ENCODE results near the gene WDR89.
"Not testable (repeated sequence)": the region's sequence is repeated elsewhere in the genome, so short reads cannot be mapped to it uniquely, and the experiment has no call there.

Gene WDR89

DNA sequence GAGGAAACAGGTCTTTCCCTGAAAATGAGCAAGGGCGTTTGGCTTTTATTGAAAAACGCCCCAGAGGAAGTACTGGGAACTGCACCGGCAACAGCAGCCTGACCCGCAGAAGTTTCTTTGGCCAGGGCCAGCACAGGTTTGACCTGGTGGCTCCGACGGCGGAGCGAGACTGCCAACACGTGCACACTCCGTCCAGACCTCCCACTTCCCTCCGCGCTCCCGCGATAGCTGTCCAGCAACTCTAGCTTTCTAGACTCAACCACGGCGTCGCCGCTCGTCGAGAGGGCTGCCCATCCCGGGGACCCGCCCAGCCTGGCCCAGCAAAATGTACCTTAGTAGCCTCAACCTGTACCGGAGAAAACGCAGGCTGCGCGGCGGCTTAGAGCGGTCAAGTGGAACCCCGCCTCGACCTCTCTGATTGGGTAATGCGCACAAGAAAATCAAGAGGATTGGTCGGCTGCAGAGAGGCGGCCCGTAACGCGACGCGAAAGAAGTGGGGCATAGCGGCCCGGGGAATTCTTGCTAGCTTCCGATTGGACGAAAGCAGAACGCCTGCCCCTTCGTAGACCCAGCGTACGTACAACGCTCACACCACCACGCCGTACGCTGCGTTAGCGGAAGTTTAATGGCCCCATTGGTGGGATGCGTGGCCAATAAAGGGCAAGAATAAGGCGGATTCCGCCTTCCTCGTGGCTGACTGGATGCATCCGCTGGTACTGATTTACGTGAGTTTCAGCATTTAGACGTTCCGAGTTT, at the start of gene WDR89:
Gene WDR89, minus strand, starts transcription at position 399 of the 756 bp plus-strand sequence. CDS start 41,929 bp downstream, outside the sequence.
- DNase-seq (ENCODE audit: low read depth in 3 of 3, low spot score in 1 of 3), result peak; percentile 84 to 93 (median 90)

- no peak for DNase-seq (ENCODE audit: low read depth in 3 of 3, low spot score in 1 of 3)
Measured at GRCh38 chr14:63689132-63689531, 47.5 kb upstream of the WDR89 start.

DNA sequence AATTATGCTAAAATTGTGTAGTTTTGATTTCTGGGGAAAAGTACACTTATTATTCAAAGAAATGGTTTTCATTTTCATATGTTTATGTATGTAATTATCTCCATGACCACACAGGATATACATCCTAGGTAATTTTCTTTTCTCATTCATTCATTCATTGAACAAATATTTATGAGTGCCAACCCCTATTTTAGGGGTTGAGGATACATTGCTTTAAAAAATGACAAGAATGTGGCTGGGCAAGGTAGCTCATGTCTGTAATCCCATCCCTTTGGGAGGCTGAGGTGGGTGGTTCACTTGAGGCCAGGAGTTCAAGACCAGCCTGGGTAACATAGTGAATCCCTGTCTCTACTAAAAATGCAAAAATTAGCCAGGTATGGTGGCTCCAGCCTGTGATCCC, 45.3 kb upstream of the WDR89 start:
- DNase-seq (ENCODE audit: low read depth in 3 of 3, low spot score in 1 of 3), result no peak

DNA sequence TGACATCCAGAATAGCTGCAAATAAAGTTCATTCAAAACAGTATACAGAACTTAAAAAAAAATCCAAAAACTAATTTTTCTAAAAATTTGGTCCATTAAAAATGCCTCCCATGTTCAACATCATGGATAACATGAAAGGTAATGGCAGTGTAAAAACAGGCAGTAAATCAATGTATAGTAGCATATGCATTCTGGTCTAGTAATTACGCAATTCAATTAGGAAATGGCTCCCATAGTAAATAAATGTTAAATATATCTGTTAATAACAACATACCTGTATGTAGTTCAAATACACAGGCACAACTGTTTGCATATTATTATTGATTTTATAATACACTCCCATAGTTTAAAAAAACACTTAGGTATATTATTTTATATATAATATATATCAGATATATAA, 43.7 kb upstream of the WDR89 start:
- no peak for DNase-seq (ENCODE audit: low read depth in 3 of 3, low spot score in 1 of 3)

- DNase-seq (ENCODE audit: low read depth in 3 of 3, low spot score in 1 of 3), result no peak
Measured at GRCh38 chr14:63682727-63683593, 41.3 kb upstream of the WDR89 start.

DNA sequence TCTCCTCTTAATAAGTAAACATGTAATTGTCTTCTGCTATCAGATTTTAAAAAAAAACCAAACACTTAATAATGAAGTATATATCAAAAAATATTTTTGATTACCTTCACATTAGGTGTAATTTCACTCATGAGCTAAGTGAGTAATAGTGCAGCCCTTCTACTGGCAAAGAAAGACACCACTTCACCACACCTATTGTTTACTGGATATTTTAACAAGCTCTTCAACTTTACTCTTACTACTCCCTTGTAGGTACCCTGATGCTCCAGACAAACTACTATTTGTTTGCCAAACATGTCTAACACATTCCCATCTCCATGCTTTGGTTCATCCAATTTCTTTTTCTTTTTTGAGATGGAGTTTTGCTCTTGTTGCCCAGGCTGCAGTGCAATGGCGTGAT, 36.9 kb upstream of the WDR89 start:
- DNase-seq (ENCODE audit: low read depth in 3 of 3, low spot score in 1 of 3), result no peak

GRCh38 chr14:63677891-63678379, 36.3 kb upstream of the WDR89 start:
- DNase-seq (ENCODE audit: low read depth in 3 of 3, low spot score in 1 of 3), result no peak

DNA sequence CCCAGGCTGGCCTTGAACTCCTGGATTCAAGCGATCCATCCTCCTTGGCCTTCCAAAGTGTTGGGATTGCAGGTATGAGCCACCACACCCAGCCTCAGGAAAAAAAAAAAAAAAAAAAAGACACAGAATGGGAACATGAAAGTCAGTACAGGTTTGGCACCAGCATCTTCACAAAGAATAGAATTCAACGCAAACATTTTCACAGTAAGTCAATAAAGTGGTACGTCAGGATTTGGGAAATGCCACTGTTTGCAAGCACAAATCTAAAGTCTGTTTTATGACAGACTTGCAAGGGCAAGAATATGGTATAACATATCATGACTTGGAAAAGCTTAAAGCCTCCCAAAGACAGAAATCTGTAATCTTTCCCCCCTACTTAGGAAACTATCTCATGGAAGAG, 34.9 kb upstream of the WDR89 start:
- no peak for DNase-seq (ENCODE audit: low read depth in 3 of 3, low spot score in 1 of 3)

GRCh38 chr14:63673886-63674497, 32.3 kb upstream of the WDR89 start:
- no peak for DNase-seq (ENCODE audit: low read depth in 3 of 3, low spot score in 1 of 3)

- no peak for DNase-seq (ENCODE audit: low read depth in 3 of 3, low spot score in 1 of 3)
Measured at GRCh38 chr14:63673255-63673654, 31.6 kb upstream of the WDR89 start.

DNA sequence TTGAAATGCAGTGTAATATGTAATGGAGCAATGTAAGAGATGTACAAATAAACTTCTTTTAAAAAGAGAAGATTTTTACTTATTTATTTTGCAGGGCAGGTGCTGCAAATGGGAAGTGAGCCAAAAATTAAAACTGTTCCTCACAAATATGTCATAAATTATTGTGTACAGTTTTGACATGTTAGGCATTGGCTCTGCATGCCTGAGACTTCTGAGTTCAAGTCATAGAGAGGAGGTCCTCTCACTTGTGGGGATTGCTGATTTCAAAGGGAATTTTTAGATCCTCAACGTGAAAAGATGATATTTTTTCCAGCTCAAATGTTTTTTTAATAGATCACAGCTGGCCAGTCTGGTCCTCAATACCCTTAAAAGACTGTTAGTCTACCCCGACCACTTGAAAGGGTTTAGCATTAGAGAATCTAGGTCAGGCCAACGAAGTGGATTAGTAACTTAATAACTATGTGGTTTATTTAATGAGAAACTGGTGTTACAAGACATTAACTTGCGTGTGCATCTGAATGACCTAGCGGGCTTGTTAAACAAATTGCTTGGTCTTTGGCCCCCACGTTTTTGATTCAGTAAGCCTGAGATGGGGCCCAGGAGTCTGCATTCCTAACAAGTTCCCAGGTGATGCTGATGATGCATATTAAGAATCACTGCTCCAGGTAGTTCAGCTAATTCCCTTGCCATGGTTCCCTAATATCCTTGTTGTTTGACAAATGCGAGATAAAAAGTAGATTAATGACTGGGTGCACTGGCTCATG, 30.9 kb upstream of the WDR89 start:
- no peak for DNase-seq (ENCODE audit: low read depth in 3 of 3, low spot score in 1 of 3)

- no peak for DNase-seq (ENCODE audit: low read depth in 3 of 3, low spot score in 1 of 3)
Measured at GRCh38 chr14:63671987-63672386, 30.3 kb upstream of the WDR89 start.

GRCh38 chr14:63670692-63671091, 29.0 kb upstream of the WDR89 start:
- no peak for DNase-seq (ENCODE audit: low read depth in 3 of 3, low spot score in 1 of 3)

DNA sequence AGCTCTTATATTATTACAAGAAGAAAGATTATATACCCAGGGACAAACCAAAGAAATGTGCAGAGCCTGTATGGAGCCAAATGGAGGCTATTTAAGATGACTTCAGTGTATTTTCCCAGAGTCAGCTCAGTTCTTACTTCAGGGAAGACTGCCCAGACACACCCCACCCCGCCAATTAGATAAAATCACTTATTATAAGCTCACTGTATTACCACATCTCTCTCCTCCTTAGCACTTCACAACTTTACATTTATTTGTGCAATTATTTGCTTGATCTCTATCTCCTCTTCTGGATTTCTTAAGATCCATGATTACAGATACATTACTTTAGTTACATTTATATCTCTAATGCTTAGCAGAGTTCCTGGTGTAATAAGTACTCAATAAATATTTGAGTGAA, 24.7 kb upstream of the WDR89 start:
- DNase-seq (ENCODE audit: low read depth in 3 of 3, low spot score in 1 of 3), result no peak

DNA sequence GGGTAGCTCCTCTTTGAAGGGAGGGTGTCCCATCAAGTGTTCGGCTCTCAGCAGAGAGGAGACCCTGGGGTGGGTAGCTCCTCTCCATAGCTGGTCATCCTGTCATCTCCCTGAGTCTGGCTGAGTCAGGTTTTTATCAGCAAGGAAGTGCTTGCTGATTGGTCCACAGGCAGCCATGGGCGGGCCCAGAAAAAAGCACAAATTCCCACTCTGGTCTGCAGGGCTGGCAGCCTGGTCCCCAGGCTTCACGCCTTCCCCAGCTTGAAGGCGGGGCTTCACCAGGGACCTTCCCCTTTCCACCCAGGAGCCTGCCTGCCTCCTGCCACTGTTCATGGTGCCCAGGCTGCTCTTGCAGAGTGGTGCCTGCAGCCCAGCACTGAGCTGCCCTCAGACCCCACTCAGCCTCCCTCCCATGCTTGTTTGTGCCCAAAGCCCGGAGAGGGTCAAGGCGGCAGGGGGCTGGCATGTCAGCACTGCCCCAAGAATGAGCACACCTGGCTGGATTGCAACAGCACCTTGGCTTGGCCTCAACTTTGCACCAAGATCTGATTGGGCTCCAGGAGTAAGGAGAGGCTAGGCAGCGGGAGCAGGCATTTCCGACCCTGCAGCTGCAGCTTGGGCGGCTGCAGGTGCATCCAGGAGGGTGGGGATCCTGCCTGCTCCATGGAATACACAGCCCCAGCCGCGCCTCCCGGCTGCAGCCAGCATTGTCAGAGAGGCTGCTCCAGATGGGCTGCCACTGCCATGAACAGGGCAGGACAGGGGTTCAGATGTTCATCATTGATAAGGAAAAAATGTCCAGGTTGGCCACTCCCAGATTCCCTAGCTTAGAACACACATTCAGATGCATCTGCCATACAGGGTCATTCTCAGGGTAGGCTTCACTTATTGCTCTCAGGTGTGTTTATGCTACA, 22.0 kb upstream of the WDR89 start:
- no peak for DNase-seq (ENCODE audit: low read depth in 3 of 3, low spot score in 1 of 3)

DNA sequence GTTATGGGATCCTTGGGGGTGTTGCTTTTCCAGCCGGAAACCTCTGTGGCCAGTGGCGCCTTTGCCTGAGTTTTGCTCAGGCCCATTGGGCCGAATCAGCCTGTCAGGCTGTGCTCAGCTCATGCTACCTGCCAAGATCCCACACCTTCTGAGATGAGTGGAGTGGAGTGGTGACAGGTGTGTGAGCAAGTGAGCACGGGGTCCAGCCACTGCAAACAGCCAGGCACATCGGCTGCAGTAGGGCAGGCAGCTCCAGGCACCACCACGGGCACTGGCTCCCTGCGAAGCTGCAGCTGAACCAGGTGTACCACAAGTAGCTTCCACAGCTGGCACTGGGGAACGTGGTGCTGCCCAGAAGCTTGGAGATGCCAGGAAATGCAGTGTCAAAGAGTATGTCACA, 21.1 kb upstream of the WDR89 start:
- DNase-seq (ENCODE audit: low read depth in 3 of 3, low spot score in 1 of 3), result no peak

DNA sequence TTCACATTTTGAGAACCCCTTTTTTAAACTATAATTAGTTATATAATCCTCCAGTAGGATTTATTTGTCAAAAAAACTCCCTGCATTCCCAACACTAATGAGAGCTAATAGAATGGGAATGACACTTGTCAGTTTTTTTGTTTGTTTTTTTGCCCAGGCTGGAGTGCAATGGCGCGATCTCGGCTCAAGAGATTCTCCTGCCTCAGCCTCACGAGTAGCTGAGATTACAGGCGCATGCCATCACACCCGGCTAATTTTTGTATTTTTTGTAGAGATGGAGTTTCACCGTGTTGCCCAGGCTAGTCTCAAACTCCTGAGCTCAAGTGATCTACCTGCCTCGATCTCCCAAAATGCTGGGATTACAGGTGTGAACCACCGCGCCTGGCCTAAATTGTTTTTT, 20.2 kb upstream of the WDR89 start:
- DNase-seq (ENCODE audit: low read depth in 3 of 3, low spot score in 1 of 3), result not testable (repeated sequence)

DNA sequence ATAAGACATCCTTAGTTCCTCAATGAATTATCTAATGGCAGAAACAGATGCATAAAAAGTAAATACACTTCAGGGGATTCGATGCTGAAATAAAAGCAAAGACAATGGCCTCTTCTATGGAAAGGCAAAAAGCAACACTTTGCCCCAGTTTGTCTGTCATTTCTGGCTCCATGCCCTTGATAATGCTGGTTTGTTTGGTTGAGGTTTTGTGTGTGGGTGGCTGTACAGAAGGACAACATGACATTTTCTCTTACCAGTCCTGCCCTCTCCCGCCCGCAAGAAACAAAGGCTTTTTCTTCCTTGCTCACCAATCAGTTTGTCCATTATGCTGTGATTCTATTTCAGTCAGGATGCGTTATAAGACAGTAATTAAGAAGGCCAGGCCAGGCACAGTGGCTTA, 18.1 kb upstream of the WDR89 start:
- DNase-seq (ENCODE audit: low read depth in 3 of 3, low spot score in 1 of 3), result no peak

DNA sequence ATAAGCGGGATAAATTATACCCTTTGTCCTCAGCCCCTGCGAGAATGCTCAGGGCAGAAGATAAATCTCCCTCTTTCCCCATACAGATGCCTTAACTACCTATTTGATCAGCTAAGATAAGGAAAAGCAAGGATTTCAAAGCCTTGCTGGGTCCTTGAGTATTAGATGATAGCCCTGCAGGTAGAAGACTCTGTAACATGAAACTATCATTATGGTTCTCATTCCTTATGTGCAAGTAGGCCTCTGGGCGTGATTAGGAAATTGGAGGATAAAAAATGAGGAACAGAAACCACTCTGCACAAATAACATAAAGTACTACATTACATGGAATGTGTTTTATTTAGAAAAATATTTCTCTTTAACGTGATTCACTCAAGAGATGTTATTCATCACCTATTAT, 14.5 kb upstream of the WDR89 start:
- DNase-seq (ENCODE audit: low read depth in 3 of 3, low spot score in 1 of 3), result no peak

- DNase-seq (ENCODE audit: low read depth in 3 of 3, low spot score in 1 of 3), result no peak
Measured at GRCh38 chr14:63654936-63655335, 13.3 kb upstream of the WDR89 start.
